Tibial nerve (tissue), 4 donors: ENCODE measurements around the gene UBE2O.

ENCODE experiments used
- EP300 ChIP-seq, 2 donors: sonication (generic); formaldehyde crosslinking; IDR thresholded peaks; one replicate each; pipeline ENCODE4 v1.6.1; 2017; ENCODE audit warnings: antibody characterized with exemption in 2 of 2, mild to moderate bottlenecking in 1 of 2
- TF ChIP-seq, protein P1 (sequence below), 5 experiments: fragments of 200-600 bp in 3 of 5; fragments of 450-650 bp in 2 of 5; sonication (generic) in 3 of 5; IDR thresholded peaks; one replicate each; pipeline ENCODE4 v1.5.1; 2016 to 2019; ENCODE audit warnings: antibody characterized with exemption in 5 of 5, mild to moderate bottlenecking in 3 of 5, moderate library complexity in 2 of 5

DNA sequence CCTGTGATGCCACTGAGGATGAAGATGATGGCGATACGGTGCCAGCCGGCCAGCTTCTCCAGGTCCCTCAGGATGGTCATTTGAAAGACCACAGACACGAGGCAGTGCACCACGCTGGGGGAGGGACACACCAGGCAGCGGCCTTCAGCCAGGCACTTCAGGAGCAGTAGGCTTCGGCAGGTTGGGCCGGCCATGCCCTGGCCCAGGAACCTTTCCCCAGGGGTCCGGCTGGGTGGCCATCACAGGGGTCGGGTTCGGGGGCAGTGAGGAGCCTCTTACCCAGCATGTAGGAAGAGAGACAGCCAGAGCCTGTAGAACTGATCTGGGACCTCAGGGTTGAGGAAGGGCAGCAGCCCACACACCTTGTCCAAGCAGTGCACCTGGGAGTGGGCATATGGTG lies 19.8 kb upstream of the UBE2O start:
- TF ChIP-seq, protein P1, sequence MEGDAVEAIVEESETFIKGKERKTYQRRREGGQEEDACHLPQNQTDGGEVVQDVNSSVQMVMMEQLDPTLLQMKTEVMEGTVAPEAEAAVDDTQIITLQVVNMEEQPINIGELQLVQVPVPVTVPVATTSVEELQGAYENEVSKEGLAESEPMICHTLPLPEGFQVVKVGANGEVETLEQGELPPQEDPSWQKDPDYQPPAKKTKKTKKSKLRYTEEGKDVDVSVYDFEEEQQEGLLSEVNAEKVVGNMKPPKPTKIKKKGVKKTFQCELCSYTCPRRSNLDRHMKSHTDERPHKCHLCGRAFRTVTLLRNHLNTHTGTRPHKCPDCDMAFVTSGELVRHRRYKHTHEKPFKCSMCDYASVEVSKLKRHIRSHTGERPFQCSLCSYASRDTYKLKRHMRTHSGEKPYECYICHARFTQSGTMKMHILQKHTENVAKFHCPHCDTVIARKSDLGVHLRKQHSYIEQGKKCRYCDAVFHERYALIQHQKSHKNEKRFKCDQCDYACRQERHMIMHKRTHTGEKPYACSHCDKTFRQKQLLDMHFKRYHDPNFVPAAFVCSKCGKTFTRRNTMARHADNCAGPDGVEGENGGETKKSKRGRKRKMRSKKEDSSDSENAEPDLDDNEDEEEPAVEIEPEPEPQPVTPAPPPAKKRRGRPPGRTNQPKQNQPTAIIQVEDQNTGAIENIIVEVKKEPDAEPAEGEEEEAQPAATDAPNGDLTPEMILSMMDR (IDR thresholded peaks at IDR 0.05) = no peak
- TF ChIP-seq EP300 (IDR thresholded peaks at IDR 0.05) = no peak
